Erythroblast (primary cell): ENCODE results near the gene SYT8.
A peak's percentile ranks its signal among the peaks of the same experiment; 100 is the strongest.

Source experiments
- DNase-seq, 2 experiments: peaks; one replicate each; lab custom pipeline; 2025; lab: John Stamatoyannopoulos, UW
- GATA1 ChIP-seq: IDR thresholded peaks from 2 replicates; pipeline ENCODE4 v1.6.1; 2011; ENCODE audit warnings: low read depth, mild to moderate bottlenecking, control low read depth, low read length, moderate library complexity
- POLR2A ChIP-seq: IDR thresholded peaks from 2 replicates; pipeline ENCODE4 v1.6.1; 2011; ENCODE audit warnings: mild to moderate bottlenecking, low read length

Gene SYT8

DNA sequence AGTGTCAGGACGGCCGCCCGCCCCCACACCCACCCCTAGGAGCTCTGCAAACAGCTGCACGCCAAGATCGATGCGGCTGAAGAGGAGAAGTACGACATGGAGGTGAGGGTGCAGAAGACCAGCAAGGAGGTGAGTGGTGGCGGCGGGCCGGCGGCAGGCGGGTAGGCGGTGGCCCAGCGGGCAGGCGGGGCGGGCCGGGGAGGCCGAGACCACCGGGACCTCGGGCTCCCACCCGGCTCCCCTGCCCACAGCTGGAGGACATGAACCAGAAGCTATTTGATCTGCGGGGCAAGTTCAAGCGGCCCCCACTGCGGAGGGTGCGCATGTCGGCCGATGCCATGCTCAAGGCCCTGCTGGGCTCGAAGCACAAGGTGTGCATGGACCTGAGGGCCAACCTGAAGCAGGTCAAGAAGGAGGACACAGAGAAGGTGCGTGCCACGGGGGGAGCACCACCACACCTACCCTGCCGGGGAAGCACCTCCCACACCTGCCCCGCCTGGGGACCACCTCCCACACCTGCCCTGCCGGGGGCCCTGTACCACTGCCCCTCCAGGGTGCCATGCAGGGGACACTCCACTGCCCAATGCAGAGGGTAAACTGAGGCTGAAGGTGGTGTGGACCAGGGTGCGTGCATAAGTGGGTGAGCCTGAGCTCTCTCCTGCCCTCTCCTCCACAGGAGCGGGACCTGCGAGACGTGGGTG, 6.1 kb downstream of the SYT8 start:
- TF ChIP-seq GATA1, result no peak
- no peak for TF ChIP-seq POLR2A
- DNase-seq, result no peak

GRCh38 chr11:1841511-1842148, 6.8 kb downstream of the SYT8 start:
- no peak for DNase-seq
- TF ChIP-seq GATA1, result no peak

GRCh38 chr11:1842149-1843097, 7.6 kb downstream of the SYT8 start:
- peak; percentile 37 to 50 for DNase-seq
- TF ChIP-seq GATA1 (no peak), POLR2A (no peak)

DNA sequence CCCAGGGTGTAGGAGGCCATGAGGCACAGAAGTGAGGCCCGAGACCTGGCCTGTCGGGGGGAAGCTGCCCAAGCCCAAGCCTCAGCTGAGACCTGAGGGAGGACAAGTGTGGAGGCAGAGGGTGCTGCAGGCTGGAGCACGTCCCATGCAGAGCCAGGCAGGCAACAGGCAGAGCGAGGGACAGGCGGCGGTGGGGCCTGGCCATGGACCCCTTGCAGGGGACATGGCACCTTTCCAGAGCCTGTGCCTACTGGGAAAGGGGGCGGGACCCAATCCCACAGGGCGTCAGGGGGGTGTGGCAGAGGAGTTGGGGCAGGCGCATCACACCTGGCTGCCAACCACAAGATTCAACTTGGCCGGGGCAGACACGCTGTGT, 8.3 kb downstream of the SYT8 start:
- no peak for TF ChIP-seq POLR2A
- no peak for TF ChIP-seq GATA1
- no peak for DNase-seq

DNA sequence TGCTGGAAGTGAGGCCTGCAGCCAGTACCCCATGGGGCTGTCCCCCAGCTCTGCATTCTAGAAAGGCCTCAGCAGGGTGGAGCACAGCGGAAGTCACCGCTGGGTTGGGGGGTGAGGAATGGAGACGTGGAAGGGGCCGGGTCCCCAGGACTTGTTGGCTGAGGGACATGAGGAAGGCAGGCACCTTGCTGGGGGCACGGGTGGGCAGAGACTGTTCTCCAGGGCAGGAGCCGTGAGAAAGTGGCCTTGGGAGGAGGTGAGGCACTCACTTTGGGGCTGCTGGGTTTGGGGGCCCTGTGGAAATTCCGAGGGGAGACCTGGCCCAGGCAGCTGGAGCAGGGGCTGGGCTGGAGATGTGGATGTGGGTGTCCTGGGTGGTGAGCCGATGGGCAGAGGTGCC, 9.0 kb downstream of the SYT8 start:
- TF ChIP-seq POLR2A (no peak), GATA1 (no peak)
- peak in 1 of 2 experiments; percentile 25 for DNase-seq

DNA sequence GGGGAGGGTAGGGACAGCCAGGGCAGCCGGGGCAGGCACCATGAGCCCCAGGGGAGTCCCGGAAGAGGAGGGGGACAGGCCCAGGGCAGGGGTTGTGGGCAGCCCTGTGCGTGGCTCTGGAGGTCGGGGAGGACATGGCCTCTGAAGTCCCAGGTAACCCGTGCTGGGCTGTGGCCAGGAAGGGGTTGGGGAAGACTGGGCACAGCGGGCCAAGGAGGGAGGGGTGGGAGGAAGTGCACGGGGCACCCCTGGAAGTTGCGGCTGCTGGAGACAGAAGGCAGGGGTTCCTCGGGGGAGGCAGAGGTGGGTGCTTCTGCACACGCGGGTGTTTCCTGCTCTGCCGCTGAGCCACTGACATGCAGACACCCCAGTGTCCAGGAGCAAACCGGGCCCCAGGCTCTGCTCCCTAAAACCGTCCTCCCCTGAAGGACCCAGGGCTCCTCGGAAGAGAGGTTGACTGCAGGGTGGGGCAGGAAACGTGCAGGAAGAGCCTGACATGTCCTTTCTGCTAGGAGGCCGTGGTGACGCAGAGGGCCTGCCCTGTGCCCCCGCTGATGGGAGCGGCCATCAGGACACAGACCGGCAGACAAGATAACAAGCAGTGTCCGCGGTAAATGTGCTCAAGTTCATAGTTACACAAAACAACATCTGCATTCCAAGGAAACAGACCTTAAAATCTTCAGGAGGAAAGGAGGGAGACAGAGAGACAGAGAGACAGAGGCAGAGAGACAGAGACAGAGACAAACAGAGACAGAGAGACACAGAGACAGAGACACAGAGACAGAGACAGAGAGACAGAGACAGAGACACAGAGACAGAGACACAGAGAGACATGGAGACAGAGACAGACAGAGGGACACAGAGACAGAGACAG, 9.7 kb downstream of the SYT8 start:
- TF ChIP-seq GATA1 (peak; percentile 88), POLR2A (peak; percentile 68)
- peak; percentile 93 to 96 for DNase-seq

- TF ChIP-seq GATA1 (no peak), POLR2A (no peak)
- no peak for DNase-seq
Observed at GRCh38 chr11:1845095-1845429, 10.3 kb downstream of the SYT8 start.

DNA sequence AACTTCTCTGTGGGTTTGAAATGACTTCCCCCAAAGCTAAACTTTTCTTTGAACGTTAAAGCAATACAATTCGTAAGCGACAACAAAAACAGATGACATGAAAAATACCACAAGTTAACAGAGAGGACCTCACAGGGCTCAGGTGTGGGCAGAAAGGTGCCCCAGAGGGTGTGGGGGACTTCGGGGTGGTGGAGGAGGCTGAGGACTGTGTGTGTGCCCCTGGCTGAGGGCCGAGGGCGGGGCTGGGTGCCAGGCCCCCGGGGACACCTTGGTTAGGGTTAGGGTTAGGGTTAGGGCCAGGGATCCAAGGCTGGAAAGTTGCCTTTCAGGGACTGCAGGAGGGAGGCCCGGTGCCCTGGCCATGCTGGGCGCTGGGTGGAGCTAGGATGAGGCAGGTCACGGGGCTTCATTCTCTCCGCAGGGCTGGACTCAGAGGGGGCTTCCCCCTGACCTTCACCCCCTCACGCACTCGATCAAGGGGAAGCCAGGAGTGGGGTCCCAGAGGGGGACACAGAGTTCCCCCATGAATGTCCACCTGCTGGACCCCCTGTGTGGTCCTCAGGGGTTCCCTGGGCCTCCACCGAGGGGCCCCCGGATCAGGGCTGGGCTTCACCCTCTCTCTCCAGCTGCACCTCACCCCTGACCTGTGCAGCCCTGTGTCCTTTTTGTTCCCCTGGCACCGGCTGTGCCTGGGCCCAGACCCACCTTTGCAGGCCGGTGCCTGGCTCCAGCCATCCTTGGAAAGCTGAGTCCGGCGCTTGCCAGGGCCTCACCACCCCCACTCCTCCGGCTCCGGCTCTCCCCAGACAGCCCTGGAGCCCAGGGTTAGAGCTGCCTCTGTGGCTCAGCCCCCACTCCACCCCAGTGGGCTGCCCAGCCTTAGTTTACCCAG, 11.0 kb downstream of the SYT8 start:
- TF ChIP-seq GATA1, result no peak
- TF ChIP-seq POLR2A, result no peak
- DNase-seq, result no peak

DNA sequence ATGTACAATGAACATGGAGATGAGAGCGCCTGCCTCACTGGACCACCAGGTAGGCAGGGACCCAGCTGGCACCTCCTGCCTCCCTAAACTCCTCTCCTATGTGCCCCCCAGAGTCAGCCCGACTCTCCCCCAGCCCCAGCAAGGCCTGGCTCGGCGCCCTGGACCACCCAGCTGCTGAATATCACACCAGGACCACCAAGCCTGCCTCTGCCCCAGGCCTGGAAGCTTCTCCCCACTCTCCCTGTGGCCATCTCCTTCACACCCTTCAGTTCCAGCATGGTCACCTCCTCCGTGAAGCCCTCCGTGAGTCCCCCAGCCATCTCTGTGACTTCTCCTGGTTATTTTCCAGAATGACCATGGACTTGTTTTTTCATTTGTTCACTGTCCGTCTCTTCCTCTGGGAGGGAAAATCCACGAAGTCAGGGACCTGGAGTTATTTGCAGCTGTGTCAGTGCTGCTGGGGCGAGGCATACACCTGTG, 11.7 kb downstream of the SYT8 start:
- no peak for DNase-seq
- TF ChIP-seq GATA1 (no peak), POLR2A (no peak)

- TF ChIP-seq GATA1, result no peak
- no peak for TF ChIP-seq POLR2A
- DNase-seq, result no peak
Observed at GRCh38 chr11:1847006-1847735, 12.4 kb downstream of the SYT8 start.

- no peak for TF ChIP-seq POLR2A
- no peak for TF ChIP-seq GATA1
- no peak for DNase-seq
Observed at GRCh38 chr11:1847926-1848639, 13.3 kb downstream of the SYT8 start.
